ENCODE results near the gene EVPL. TPM values are rescaled to one million over a fixed set of nuclear protein-coding genes. Genes with fewer than 3 reads are reported as not detected.

Gene EVPL
- total RNA-seq, 1 experiment from 2014 or later: 7.7 TPM

- Mint-ChIP-seq H3K4me3 (ENCODE audit: unreplicated experiment) (no peak overlapping the region), H3K27me3 (ENCODE audit: insufficient read depth, unreplicated experiment) (no peaks in the 10 kb centered on the region), H3K9me3 (ENCODE audit: unreplicated experiment) (no peaks in the 10 kb centered on the region), H3K4me1 (ENCODE audit: insufficient read depth, unreplicated experiment) (no peaks in the 10 kb centered on the region), H3K27ac (ENCODE audit: low read depth, unreplicated experiment) (no peak overlapping the region), H3K36me3 (ENCODE audit: insufficient read depth, unreplicated experiment) (peaks cover 19% of the 10 kb centered on the region)
- no peak for DNase-seq (ENCODE audit: unreplicated experiment)
- BruUV-seq (replicated peaks): no TSS peak
- ChIA-PET CTCF (no interaction called here), POLR2A (interaction anchor here (0.6 kb wide), 2 partner anchors 11 to 129 kb away, joined by 3 read pairs; no protein-coding TSS in a partner anchor)
- no peak for TF ChIP-seq CTCF (IDR thresholded peaks at IDR 0.05; ENCODE audit: unreplicated experiment)
- intact Hi-C loops (cut with micrococcal nuclease): no loop called here
These were observed 7.6 kb upstream of the EVPL start for GRCh38 chr17:76034428-76035350.

DNA sequence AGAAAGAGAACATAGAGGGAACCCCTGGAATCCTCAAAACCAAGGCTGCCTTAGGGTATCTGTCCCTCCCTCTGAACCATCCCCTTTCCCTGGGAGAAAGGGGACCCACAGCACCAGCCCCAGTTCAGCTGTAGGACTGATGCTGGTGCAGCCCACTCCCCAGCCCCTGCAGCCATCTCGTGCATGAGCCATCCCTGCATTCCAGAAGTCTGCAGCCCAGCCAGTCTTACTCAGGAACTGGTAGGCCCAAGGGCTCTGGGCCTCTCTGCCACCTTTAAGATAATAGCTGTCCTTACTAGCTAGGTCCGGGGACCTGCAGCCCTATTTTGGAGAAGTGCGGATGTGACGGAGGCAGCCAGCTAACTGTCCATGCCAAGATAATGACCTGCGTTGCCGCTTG is 6.0 kb upstream of the EVPL start:
- Mint-ChIP-seq H3K4me1 (ENCODE audit: insufficient read depth, unreplicated experiment) (no peaks in the 10 kb centered on the region), H3K9me3 (ENCODE audit: unreplicated experiment) (no peaks in the 10 kb centered on the region), H3K27ac (ENCODE audit: low read depth, unreplicated experiment) (no peak overlapping the region), H3K4me3 (ENCODE audit: unreplicated experiment) (no peak overlapping the region), H3K27me3 (ENCODE audit: insufficient read depth, unreplicated experiment) (no peaks in the 10 kb centered on the region), H3K36me3 (ENCODE audit: insufficient read depth, unreplicated experiment) (peaks cover 3% of the 10 kb centered on the region)
- no TSS peak for BruUV-seq (replicated peaks)
- TF ChIP-seq CTCF (IDR thresholded peaks at IDR 0.05; ENCODE audit: unreplicated experiment): no peak
- ChIA-PET POLR2A (interaction anchor here (0.9 kb wide), 2 partner anchors 14 to 38 kb away, joined by 3 to 4 read pairs; no protein-coding TSS in a partner anchor), CTCF (interaction anchor here (0.6 to 1.2 kb wide), 3 partner anchors 14 to 19 kb away, joined by 3 to 5 read pairs (median 3); no protein-coding TSS in a partner anchor)
- no peak for DNase-seq (ENCODE audit: unreplicated experiment)
- intact Hi-C loops (cut with micrococcal nuclease): no loop called here

GRCh38 chr17:76032780-76033108 is 5.6 kb upstream of the EVPL start:
- Mint-ChIP-seq H3K4me1 (ENCODE audit: insufficient read depth, unreplicated experiment) (no peaks in the 10 kb centered on the region), H3K27ac (ENCODE audit: low read depth, unreplicated experiment) (no peak overlapping the region), H3K4me3 (ENCODE audit: unreplicated experiment) (no peak overlapping the region), H3K36me3 (ENCODE audit: insufficient read depth, unreplicated experiment) (no peaks in the 10 kb centered on the region), H3K9me3 (ENCODE audit: unreplicated experiment) (no peaks in the 10 kb centered on the region), H3K27me3 (ENCODE audit: insufficient read depth, unreplicated experiment) (no peaks in the 10 kb centered on the region)
- intact Hi-C loops (cut with micrococcal nuclease): no loop called here
- no peak for DNase-seq (ENCODE audit: unreplicated experiment)
- TF ChIP-seq CTCF (IDR thresholded peaks at IDR 0.05; ENCODE audit: unreplicated experiment): no peak
- no TSS peak for BruUV-seq (replicated peaks)
- POLR2A ChIA-PET: interaction anchor here (0.9 kb wide), 2 partner anchors 13 to 39 kb away, joined by 3 to 4 read pairs; no protein-coding TSS in a partner anchor
- CTCF ChIA-PET: interaction anchor here (0.7 to 1.2 kb wide), 3 partner anchors 15 to 324 kb away, joined by 3 to 5 read pairs (median 3); no protein-coding TSS in a partner anchor

DNA sequence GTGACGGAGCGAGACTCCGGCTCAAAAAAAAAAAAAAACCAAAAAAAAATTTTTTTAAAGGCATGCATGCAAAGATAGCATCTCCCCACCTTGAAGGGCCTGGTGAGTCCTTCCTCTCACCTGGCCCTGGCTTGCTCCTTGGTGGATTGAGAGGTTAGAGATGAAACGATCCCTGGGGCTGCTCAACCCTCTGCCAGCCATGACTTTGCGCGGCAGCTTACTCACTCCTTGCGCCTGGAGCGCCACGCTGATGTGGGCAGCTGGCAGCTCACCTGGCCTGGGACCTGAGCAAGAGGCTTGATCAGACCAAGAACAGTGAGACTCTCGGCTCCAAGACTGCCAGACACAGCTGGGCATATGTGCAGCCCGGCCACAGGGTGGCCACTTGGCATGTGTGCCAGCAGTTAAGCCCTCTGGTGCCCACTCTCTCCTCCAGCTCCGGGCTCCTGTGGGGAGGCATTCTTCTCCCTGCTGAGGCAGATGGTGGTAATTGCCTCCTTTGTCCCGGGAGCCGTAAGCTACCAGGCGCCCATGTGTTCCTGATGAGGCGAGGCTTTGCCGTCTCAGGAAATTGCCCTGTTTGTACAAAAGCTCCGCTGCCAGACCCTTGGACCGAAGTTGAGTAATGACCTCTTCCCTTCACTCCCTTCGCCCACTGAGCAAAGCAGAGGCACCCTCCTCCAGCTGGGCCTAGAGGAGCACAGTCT is 5.1 kb upstream of the EVPL start:
- no peak for TF ChIP-seq CTCF (IDR thresholded peaks at IDR 0.05; ENCODE audit: unreplicated experiment)
- Mint-ChIP-seq H3K4me1 (ENCODE audit: insufficient read depth, unreplicated experiment) (no peaks in the 10 kb centered on the region), H3K4me3 (ENCODE audit: unreplicated experiment) (no peak overlapping the region), H3K27me3 (ENCODE audit: insufficient read depth, unreplicated experiment) (no peaks in the 10 kb centered on the region), H3K36me3 (ENCODE audit: insufficient read depth, unreplicated experiment) (no peaks in the 10 kb centered on the region), H3K9me3 (ENCODE audit: unreplicated experiment) (no peaks in the 10 kb centered on the region), H3K27ac (ENCODE audit: low read depth, unreplicated experiment) (no peak overlapping the region)
- no peak for DNase-seq (ENCODE audit: unreplicated experiment)
- intact Hi-C loops (cut with micrococcal nuclease): no loop called here
- ChIA-PET CTCF (interaction anchor here (0.7 to 1.2 kb wide), 4 partner anchors 15 to 324 kb away, joined by 3 to 5 read pairs (median 3); no protein-coding TSS in a partner anchor), POLR2A (interaction anchor here (0.9 to 1.1 kb wide), 3 partner anchors 13 to 127 kb away, joined by 3 to 4 read pairs (median 3); partner anchors contain the start of gene MRPL38)
- no TSS peak for BruUV-seq (replicated peaks)
